Measurements from ENCODE around the gene JUND. TPM values are rescaled to one million over a fixed set of nuclear protein-coding genes. Genes with fewer than 3 reads are reported as not detected.

The JUND gene
- total and polyA plus RNA-seq, 4 experiments from 2014 or later, result 16.5 to 163 (median 148) TPM

- Mint-ChIP-seq H3K27me3 (no peaks in the 10 kb centered on the region), H3K4me1 (peaks cover 35 to 80% (median 49%) of the 10 kb centered on the region in 4 donors), H3K4me3 (peak overlapping the region; percentile 79 to 95 (median 92)), H3K27ac (peak overlapping the region; percentile 79 to 100 (median 100)), H3K9me3 (peaks cover 0 to 2% (median 0%) of the 10 kb centered on the region in 8 donors), H3K36me3 (peaks cover 0 to 3% of the 10 kb centered on the region in 2 donors)
- no peaks in the 10 kb centered on the region for H3K27me3 ChIP-seq (ENCODE audit: insufficient read depth, low read length)
- intact Hi-C loops (cut with micrococcal nuclease), result loop anchor here (1.0 kb wide), 1 partner anchor 25 kb away; no protein-coding TSS in a partner anchor
- H3K4me1 ChIP-seq (ENCODE audit: insufficient read depth, low read length), result peaks cover 64% of the 10 kb centered on the region
- ChIA-PET CTCF (ENCODE audit: partially characterized antibody) (interaction anchor here (1.0 to 3.4 kb wide), 4 partner anchors 10 to 30 kb away, joined by 3 to 53 read pairs (median 12); partner anchors contain the start of genes JUND and LSM4), POLR2A (ENCODE audit: partially characterized antibody) (interaction anchor here (0.6 to 27.2 kb wide), 5 partner anchors 9 to 685 kb away, joined by 4 to 1691 read pairs (median 516); partner anchors contain the start of genes JUND and LSM4)
- H3K4me3 ChIP-seq (ENCODE audit: low read length in 2 of 2), result peak overlapping the region; percentile 66 to 81
- H3K9me3 ChIP-seq (ENCODE audit: control insufficient read depth in 1 of 2, low read length in 2 of 2), result no peaks in the 10 kb centered on the region
- peak; percentile 70 to 85 (median 78) for DNase-seq
- no peaks in the 10 kb centered on the region for H3K36me3 ChIP-seq (ENCODE audit: insufficient read depth, low read length)
- peak overlapping the region; percentile 98 for H3K27ac ChIP-seq (ENCODE audit: low read depth, low read length)
Observed at GRCh38 chr19:18291590-18292461, 10.4 kb upstream of the JUND start.

DNA sequence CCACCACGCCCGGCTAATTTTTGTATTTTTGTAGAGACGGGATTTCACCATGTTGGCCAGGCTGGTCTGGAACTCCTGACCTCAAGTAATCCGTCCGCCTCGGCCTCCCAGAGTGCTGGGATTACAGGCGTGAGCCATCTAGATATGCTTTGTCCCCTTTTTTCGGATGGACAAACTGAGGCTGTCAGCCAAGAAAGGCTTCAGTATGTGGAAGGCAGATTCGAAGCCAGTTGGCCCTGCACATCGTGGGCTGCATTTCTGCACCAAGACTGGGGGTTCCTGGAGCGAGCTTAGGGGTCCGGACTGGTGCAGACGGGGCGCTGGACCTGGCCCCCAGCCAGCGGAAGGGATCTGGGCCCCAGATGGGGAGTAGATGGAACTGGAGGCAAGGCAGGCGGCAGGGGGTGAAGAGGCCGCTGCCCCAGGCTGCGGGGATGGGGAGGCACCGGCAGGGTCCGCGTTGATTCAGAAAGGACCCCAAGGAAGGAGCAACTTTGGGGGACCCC, 9.7 kb upstream of the JUND start:
- Mint-ChIP-seq H3K27me3 (no peaks in the 10 kb centered on the region), H3K4me3 (peak overlapping the region; percentile 70 to 94 (median 86)), H3K4me1 (peaks cover 35 to 79% (median 55%) of the 10 kb centered on the region in 4 donors), H3K27ac (peak overlapping the region; percentile 79 to 100 (median 99)), H3K36me3 (peaks cover 0 to 3% of the 10 kb centered on the region in 2 donors), H3K9me3 (peaks cover 0 to 2% (median 0%) of the 10 kb centered on the region in 8 donors)
- peak overlapping the region; percentile 98 for H3K27ac ChIP-seq (ENCODE audit: low read depth, low read length)
- DNase-seq, result peak in 3 of 5 donors; percentile 22 to 37 (median 29)
- peaks cover 64% of the 10 kb centered on the region for H3K4me1 ChIP-seq (ENCODE audit: insufficient read depth, low read length)
- ChIA-PET POLR2A (ENCODE audit: partially characterized antibody) (interaction anchor here (6.7 to 27.2 kb wide), 3 partner anchors 10 to 29 kb away, joined by 516 to 1691 read pairs (median 1055); partner anchors contain the start of genes JUND and LSM4), CTCF (ENCODE audit: partially characterized antibody) (interaction anchor here (2.9 kb wide), 1 partner anchor 11 kb away, joined by 8 read pairs; no protein-coding TSS in a partner anchor)
- no peaks in the 10 kb centered on the region for H3K9me3 ChIP-seq (ENCODE audit: control insufficient read depth in 1 of 2, low read length in 2 of 2)
- H3K27me3 ChIP-seq (ENCODE audit: insufficient read depth, low read length), result no peaks in the 10 kb centered on the region
- H3K36me3 ChIP-seq (ENCODE audit: insufficient read depth, low read length), result no peaks in the 10 kb centered on the region
- peak overlapping the region in 1 of 2 donors; percentile 81 for H3K4me3 ChIP-seq (ENCODE audit: low read length in 2 of 2)
- intact Hi-C loops (cut with micrococcal nuclease), result loop anchor here (1.0 kb wide), 1 partner anchor 26 kb away; no protein-coding TSS in a partner anchor

DNA sequence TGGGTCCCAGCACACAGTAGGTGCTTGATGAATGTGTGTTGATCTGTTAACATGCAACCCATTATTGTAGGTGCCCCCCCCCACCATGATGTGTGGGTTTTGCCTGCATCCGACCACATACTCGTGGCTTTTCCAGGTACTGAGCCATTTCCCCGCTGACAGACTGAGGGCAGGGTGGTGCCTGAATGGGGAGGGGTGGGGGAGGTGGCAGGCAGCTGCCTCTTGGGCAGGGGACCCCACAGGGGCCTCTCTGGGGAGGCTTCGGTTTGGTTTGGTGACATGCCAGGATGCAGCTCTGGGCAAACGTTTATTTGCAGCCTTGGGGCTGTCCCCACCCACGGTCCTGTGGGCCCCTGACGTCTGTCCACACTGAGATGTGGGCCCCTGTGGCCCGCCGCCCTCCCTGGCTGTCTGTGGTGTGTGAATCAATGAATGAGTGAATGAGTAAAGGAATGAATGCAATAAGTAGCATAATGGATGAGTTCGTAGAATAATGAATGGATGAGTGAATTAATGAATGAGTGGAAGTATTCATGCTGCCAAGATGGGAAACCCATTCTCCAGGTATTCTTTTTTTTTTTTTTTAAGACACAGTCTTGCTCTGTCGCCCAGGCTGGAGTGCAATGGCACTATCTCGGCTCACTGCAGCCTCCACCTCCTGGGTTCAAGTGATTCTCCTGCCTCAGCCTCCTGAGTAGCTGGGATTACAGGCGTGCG, 9.0 kb upstream of the JUND start:
- Histone ChIP-seq H3K27ac (ENCODE audit: low read depth, low read length) (peak overlapping the region; percentile 98), H3K36me3 (ENCODE audit: insufficient read depth, low read length) (no peaks in the 10 kb centered on the region), H3K9me3 (ENCODE audit: control insufficient read depth in 1 of 2, low read length in 2 of 2) (no peaks in the 10 kb centered on the region), H3K4me3 (ENCODE audit: low read length in 2 of 2) (no peak overlapping the region), H3K27me3 (ENCODE audit: insufficient read depth, low read length) (no peaks in the 10 kb centered on the region), H3K4me1 (ENCODE audit: insufficient read depth, low read length) (peaks cover 67% of the 10 kb centered on the region)
- H3K27me3 Mint-ChIP-seq, result no peaks in the 10 kb centered on the region
- peak overlapping the region; percentile 79 to 100 (median 99) for H3K27ac Mint-ChIP-seq
- DNase-seq, result peak; percentile 84 to 96 (median 85)
- peaks cover 37 to 79% (median 58%) of the 10 kb centered on the region in 4 donors for H3K4me1 Mint-ChIP-seq
- peaks cover 0 to 2% (median 0%) of the 10 kb centered on the region in 8 donors for H3K9me3 Mint-ChIP-seq
- ChIA-PET POLR2A (ENCODE audit: partially characterized antibody) (interaction anchor here (6.7 to 27.2 kb wide), 3 partner anchors 9 to 30 kb away, joined by 516 to 1691 read pairs (median 1055); partner anchors contain the start of genes JUND and LSM4), CTCF (ENCODE audit: partially characterized antibody) (interaction anchor here (0.9 to 2.9 kb wide), 2 partner anchors 9 to 11 kb away, joined by 3 to 8 read pairs; no protein-coding TSS in a partner anchor)
- intact Hi-C loops (cut with micrococcal nuclease), result loop anchor here (1.0 kb wide), 1 partner anchor 27 kb away; no protein-coding TSS in a partner anchor
- H3K4me3 Mint-ChIP-seq, result peak overlapping the region; percentile 70 to 94 (median 86)
- H3K36me3 Mint-ChIP-seq, result peaks cover 0 to 3% of the 10 kb centered on the region in 2 donors

DNA sequence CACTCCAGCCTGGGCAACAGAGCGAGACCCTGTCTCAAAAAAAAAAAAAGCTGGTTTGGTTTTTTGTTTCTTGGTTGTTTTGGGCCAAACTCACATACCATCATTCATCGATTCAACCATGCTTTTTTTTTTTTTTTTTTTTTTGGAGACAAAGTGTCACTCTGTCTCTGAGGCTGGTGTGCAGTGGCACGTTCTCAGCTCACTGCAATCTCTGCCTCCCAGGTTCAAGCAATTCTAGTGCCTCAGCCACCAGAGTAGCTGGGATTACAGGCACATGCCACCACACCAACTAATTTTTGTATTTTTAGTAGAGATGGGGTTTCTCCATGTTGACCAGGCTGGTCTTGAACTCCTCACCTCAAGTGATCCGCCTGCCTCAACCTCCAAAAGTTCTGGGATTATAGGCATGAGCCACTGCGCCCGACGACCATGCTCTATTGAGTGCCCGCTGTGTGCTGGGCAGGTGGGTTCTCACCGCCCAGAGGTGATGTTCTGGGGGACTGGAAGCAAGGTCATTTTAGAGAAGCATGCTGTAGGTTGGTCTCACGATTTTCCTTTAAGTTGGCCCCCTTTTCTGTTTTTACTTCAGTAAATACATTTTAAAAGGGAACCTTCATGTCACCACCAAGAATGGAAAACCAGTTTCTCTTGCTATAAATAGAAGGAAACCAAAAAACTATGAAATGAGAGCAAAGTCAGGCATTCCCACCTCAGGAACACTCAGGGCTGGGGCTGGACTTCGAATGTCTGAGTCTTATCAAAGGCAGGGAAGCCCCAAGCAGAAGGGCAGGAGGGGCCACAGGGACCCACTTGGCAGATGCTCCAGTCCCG, 8.3 kb upstream of the JUND start:
- H3K27me3 ChIP-seq (ENCODE audit: insufficient read depth, low read length), result no peaks in the 10 kb centered on the region
- peaks cover 0 to 2% (median 0%) of the 10 kb centered on the region in 8 donors for H3K9me3 Mint-ChIP-seq
- CTCF ChIA-PET (ENCODE audit: partially characterized antibody), result interaction anchor here (0.6 to 2.9 kb wide), 5 partner anchors 8 to 256 kb away, joined by 3 to 8 read pairs (median 3); no protein-coding TSS in a partner anchor
- H3K36me3 Mint-ChIP-seq, result peaks cover 0 to 3% of the 10 kb centered on the region in 2 donors
- H3K4me1 ChIP-seq (ENCODE audit: insufficient read depth, low read length), result peaks cover 68% of the 10 kb centered on the region
- POLR2A ChIA-PET (ENCODE audit: partially characterized antibody), result interaction anchor here (6.7 to 27.2 kb wide), 3 partner anchors 9 to 31 kb away, joined by 516 to 1691 read pairs (median 1055); partner anchors contain the start of genes JUND and LSM4
- peak overlapping the region; percentile 53 to 91 (median 76) for H3K4me3 Mint-ChIP-seq
- peak in 1 of 5 donors; percentile 17 for DNase-seq
- H3K4me3 ChIP-seq (ENCODE audit: low read length in 2 of 2), result no peak overlapping the region
- no peaks in the 10 kb centered on the region for H3K27me3 Mint-ChIP-seq
- no peaks in the 10 kb centered on the region for H3K9me3 ChIP-seq (ENCODE audit: control insufficient read depth in 1 of 2, low read length in 2 of 2)
- peaks cover 39 to 80% (median 61%) of the 10 kb centered on the region in 4 donors for H3K4me1 Mint-ChIP-seq
- no peaks in the 10 kb centered on the region for H3K36me3 ChIP-seq (ENCODE audit: insufficient read depth, low read length)
- H3K27ac ChIP-seq (ENCODE audit: low read depth, low read length), result peak overlapping the region; percentile 98
- peak overlapping the region; percentile 79 to 100 (median 99) for H3K27ac Mint-ChIP-seq
- intact Hi-C loops (cut with micrococcal nuclease), result no loop called here

DNA sequence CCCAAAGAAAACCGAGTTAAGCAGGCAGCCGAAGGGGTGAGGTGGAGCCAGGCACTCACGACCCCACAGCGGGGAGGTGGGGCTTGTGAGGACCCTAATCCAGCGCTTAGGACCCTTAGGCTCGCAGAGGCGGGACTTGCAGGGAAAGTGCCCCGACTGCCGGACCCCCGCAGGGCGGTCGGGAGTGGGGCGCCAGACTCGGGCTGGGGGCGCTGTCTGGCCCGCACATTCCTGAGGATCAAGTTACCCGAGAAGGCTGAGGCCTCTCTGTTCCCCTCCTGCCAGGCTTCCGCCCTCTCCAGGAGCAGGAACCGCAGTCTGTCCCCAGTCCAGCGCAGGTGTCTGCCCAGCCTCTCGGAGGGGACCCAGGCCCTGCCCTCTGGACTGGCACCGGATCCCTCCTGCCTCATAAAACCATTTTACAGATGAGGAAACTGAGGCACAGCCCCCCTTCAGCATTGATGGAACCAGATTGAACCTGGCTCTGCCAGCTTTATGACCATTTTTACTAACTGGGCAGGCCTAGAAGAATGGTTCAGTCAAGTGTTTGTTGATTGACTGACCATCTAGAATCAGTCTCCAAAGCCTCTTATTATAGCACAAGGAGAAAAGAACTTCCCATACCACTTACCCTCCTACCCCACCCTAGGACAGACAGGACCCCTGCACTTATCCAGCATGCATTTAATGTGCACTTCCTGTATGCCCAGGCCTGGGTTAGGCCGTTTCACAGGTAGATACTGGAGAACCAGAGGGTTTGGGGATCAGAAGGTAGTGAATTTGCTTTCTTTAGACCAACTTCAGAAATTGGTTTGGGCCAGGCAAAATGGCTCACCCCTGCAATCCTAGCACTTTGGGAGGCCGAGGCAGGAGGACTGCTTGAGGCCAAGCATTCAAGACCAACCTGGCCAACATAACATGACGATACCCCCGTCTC, 6.7 kb upstream of the JUND start:
- H3K36me3 ChIP-seq (ENCODE audit: insufficient read depth, low read length), result no peaks in the 10 kb centered on the region
- no peaks in the 10 kb centered on the region for H3K27me3 ChIP-seq (ENCODE audit: insufficient read depth, low read length)
- ChIA-PET POLR2A (ENCODE audit: partially characterized antibody) (interaction anchor here (0.7 to 27.2 kb wide), 4 partner anchors 7 to 74 kb away, joined by 3 to 1691 read pairs (median 786); partner anchors contain the start of genes JUND and LSM4), CTCF (ENCODE audit: partially characterized antibody) (interaction anchor here (0.7 to 2.9 kb wide), 2 partner anchors 8 to 258 kb away, joined by 3 to 8 read pairs; no protein-coding TSS in a partner anchor)
- Mint-ChIP-seq H3K36me3 (peaks cover 0 to 2% of the 10 kb centered on the region in 2 donors), H3K4me3 (peak overlapping the region in 1 of 8 donors; percentile 35), H3K27me3 (no peaks in the 10 kb centered on the region), H3K27ac (peak overlapping the region in 2 of 7 donors; percentile 53 to 79), H3K4me1 (peaks cover 31 to 70% (median 53%) of the 10 kb centered on the region in 4 donors), H3K9me3 (peaks cover 0 to 2% (median 0%) of the 10 kb centered on the region in 8 donors)
- H3K27ac ChIP-seq (ENCODE audit: low read depth, low read length), result peak overlapping the region; percentile 34
- H3K4me1 ChIP-seq (ENCODE audit: insufficient read depth, low read length), result peaks cover 59% of the 10 kb centered on the region
- intact Hi-C loops (cut with micrococcal nuclease), result no loop called here
- DNase-seq, result no peak
- no peak overlapping the region for H3K4me3 ChIP-seq (ENCODE audit: low read length in 2 of 2)
- no peaks in the 10 kb centered on the region for H3K9me3 ChIP-seq (ENCODE audit: control insufficient read depth in 1 of 2, low read length in 2 of 2)

Measured in CD4-positive, alpha-beta memory T cell (primary cell).